SIG-M5 treated with dmso at 0.1 percent for 504 hours (cell line): Measurements from ENCODE around the gene KRT6B.
"Not testable (repeated sequence)": the region's sequence is repeated elsewhere in the genome, so short reads cannot be mapped to it uniquely, and the experiment has no call there.

Source experiments
- DNase-seq: peaks from one replicate; lab custom pipeline; 2025; ENCODE audit not compliant: unreplicated experiment; lab: John Stamatoyannopoulos, UW

KRT6B gene

GRCh38 chr12:52415870-52416750, 35.8 kb downstream of the KRT6B start:
- no peak for DNase-seq

- DNase-seq = no peak
These were observed 37.0 kb downstream of the KRT6B start for GRCh38 chr12:52414936-52415335.

GRCh38 chr12:52413782-52414345, 38.1 kb downstream of the KRT6B start:
- no peak for DNase-seq

GRCh38 chr12:52413202-52413601, 38.7 kb downstream of the KRT6B start:
- no peak for DNase-seq

DNA sequence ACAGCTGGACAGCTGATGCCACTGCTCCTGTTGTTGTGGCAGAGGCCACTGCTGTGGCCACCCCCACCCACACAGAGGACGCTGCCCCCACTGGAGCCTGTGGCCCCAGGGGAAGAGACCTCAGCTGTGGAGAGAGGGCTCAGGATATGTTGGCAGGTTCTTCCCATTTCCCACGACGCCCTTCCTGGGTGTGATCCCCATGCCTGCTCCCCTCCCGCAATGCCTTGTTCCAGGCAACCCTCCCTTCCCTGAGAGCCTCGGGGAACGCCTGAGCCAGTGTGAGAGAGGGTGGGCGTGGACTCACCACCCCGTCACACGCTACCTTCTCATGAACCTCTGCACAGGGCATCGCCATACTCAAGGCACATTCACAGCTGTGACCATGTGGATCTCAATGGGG, 40.1 kb downstream of the KRT6B start:
- no peak for DNase-seq

DNA sequence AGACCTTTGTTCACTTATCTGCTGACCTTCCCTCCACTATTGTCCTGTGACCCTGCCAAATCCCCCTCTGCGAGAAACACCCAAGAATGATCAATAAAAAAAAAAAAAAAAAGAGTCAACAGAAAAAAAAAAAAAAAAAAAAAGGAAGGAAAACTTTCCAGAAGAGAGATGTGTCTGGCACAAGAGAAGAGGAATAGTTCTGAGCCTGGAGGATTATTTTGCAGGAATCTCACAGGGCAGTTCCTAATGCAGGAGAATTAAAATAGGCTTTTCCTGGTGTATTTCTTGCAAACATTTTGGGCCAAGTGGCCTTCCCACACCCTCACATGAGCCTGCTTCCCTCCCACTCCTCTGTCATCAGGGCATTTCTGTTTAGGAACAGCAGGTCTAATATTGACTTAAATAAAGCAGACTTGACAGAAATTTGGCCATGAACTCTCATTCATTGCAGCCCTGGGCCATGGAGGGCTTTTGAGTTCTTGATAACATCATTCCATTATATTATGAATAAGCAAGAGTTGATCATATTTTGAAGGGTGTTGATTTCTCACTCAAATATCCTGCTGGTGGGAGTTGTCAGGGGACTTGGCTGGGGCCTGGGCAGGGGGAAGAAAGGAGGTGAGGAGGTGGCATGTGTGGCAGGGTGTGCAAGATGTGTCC, 41.2 kb downstream of the KRT6B start:
- DNase-seq = not testable (repeated sequence)

DNA sequence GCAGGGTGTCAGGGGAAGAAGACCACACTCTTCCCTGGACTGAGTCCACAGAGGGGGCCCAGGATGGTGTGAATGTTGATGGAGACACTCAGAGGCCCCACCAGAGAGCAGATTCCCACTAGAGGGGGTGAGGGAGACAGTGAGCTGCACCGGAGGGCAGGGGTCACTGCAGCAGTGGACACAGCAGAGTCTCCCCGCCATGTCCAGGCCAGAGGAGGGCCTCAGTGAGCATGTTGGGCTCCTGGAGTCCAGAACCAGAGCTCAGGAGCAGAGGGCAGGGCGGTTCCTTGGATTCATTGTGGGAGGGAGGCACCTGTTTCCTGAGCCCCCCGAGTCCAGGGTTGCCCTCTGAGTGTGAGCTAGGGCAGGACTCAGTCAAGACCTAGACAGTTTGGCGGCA, 44.0 kb downstream of the KRT6B start:
- DNase-seq = no peak

DNA sequence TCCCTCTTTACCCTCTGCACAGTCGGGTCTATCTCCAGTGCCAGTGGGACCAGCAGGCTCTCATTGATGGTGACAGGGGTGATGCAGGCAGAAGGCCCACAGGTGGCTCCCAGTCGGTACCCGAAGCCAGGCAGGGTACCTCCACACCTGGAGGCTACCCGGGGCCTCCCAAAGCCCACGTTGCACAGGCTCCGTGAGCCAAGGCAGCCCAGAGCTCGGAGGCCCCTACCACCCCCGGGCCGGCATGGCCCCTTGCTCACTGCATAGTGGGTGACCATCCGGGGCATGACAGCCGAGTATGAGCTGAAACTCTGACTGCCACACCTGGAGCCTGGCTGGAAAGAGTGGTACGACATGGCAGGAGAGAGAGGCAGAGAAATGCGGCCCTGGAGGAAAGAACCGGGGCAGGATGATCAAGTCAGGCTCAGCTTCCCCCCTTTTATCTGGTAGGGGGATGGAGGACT, 46.0 kb downstream of the KRT6B start, which contains the start of gene KRT82:
Gene KRT82, minus strand, starts transcription at position 414 of the 464 bp plus-strand sequence. Its CDS starts 58 bp downstream, at position 356.
- no peak for DNase-seq

DNA sequence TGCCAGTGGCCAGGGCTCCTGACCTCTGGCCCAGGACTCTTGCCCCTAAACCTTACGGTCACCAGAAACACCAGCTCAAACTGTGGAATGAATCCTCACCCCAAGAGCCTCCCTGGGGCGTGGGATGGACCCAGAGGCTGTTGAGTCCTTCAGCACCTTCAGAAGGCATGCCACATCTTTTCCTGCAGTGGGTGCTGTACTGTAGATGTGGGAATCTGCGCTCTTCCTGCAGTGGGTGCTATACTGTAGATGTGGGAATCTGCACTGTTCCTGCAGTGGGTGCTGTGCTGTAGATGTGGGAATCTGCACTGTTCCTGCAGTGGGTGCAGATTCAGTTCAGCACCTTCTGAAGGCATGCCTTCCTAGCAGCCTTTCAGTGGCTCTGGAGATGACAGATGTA, 47.0 kb downstream of the KRT6B start:
- no peak for DNase-seq

DNA sequence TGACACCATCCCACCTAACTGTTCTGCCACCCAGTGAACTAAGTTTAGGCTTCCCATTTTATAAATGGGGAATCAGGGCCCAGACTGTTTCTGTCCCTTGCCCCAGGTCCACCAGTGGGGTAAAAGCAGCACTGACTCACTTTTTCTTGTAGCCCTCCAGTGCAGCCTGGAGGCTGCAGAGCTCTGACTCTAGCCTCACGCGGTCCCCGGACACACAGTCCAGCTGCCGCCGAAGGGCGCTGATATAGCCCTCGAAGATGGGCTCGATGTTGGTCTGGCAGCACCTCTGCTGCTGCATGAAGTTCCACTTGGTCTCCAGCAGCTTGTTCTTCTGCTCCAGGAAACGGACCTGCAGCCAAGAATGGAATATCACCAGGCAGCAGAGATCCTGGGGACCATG, 48.4 kb downstream of the KRT6B start:
- no peak for DNase-seq

GRCh38 chr12:52402873-52403540, 48.9 kb downstream of the KRT6B start:
- no peak for DNase-seq

DNA sequence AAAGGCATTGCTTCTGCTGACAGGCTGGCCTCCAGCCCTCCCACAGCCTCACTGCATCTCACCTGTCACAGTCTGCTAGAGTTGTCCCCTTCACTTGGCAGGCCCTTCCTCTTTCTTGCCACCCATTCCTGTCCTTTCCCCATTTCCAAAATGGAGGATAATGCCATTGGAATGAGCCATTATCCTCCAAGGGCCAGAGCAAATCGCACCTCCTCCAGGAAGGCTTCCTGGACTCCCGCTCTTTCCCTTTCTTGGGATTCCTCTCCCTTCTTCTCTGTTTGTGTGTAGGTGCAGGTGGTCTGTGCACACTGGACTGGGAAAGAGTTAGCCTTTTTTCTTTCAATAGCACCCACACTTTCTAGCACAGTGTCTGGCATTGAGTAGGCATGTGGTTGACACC, 49.6 kb downstream of the KRT6B start:
- DNase-seq = no peak

DNA sequence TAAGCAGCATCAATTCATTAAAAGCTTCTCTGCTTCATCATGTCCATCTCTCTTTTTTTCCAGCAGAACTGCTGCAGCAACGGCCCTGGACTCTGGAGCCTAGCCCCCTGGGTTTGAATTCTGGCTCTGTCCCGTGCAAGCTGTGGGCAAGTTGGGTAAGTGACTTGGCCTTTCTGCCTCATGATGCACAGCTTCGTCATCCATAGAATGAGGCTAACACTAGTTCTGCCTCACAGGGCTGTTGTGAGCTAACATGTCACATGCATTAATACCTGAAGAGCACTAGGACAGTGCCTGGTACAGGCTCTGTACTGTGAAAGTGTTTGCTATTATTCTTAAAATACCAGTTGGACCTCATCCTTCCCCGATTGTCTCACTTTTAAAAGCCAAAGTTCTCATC, 50.0 kb downstream of the KRT6B start:
- no peak for DNase-seq

DNA sequence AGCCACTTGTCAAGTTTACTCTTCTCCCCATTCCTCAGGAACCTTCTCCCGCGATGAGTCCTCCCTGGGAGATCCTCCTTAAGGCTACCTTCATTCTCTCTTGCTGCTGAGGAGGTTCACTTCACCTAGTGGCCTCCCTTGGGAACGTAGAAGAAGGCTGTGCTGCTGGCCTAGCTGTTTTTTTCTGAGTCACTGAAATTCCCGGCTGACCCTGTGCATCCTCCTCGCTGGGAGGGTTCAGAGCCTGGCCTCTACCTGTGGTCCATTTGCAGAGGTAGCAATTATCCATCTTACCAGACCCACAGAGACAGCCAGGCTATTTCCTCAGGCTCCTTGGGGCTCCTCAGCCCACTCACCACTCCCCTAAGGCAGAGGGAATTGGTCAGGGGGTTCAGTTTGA, 50.4 kb downstream of the KRT6B start:
- DNase-seq = no peak

GRCh38 chr12:52400906-52401305, 51.0 kb downstream of the KRT6B start:
- DNase-seq = no peak

DNA sequence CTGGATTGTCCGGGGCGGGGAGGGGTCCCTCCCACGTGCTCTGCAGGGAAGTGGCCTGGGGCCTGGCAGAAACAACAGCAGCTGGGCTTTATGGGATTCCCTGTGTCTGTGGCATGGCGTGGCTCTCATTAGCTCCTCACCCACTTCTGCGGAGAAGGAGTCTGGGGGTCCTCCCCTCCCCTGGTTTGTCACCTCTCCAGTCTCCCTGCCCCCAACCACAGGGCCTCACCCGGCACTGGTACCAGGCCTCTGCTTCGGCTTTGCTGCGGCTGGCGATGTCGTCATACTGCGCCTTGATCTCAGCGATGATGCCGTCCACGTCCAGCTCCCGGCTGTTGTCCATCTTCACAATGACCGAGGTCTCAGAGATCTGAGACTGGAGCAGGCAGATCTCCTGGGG, 52.2 kb downstream of the KRT6B start:
- no peak for DNase-seq

DNA sequence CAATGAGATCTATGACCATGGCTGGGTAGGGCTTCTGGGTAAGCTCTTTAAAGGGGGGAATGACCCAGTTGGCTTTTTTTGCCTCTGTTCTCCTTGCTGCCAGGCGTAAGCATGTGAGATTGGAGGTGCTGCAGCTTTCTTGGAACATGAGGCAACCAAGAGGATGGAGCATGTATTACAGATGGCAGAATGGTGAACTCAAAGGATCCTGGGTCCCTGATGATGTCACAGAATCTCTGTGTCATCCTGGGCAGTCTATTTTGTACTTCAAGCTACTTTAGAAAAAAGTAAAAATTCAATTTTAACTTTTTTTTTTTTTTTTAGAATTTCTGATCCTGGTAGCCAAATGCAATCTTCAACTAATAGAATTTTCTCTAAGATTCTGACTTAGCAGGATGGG, 53.8 kb downstream of the KRT6B start:
- DNase-seq = no peak

- DNase-seq = no peak
These were observed 55.3 kb downstream of the KRT6B start for GRCh38 chr12:52396656-52397055.
